Prostate gland (tissue), 2 donors: ENCODE data around the gene HCRT. TPM values are rescaled to one million over a fixed set of nuclear protein-coding genes. Genes with fewer than 3 reads are reported as not detected.
A peak's percentile ranks its signal among the peaks of the same experiment; 100 is the strongest.

Experiments
- DNase-seq: peaks from one replicate; pipeline ENCODE4 v3.0.0-alpha.2; 2019; ENCODE audit warnings: low spot score
- H3K27ac ChIP-seq, 2 donors: fragments of 200-600 bp; sonication (generic); 2 replicates each; pipeline ENCODE4 v1.5.1; 2017 to 2019
- H3K27me3 ChIP-seq: fragments of 200-600 bp; sonication (generic); replicated peaks from 2 replicates; pipeline ENCODE4 v1.5.1; 2019; ENCODE audit not compliant: insufficient read depth
- H3K36me3 ChIP-seq, 2 donors: fragments of 200-600 bp; sonication (generic); 1 replicate in 1 of 2; 2 replicates in 1 of 2; pipeline versions ENCODE4 v1.5.1 to v1.8.1; 2017 to 2019
- H3K4me1 ChIP-seq: fragments of 200-600 bp; sonication (generic); replicated peaks from 2 replicates; pipeline ENCODE4 v1.5.1; 2019
- H3K4me3 ChIP-seq, 2 donors: fragments of 200-600 bp; sonication (generic); 2 replicates each; pipeline ENCODE4 v1.5.1; 2017 to 2019
- H3K9me3 ChIP-seq: fragments of 200-600 bp; sonication (generic); 2 replicates; pipeline ENCODE4 v1.5.1; 2017
- POLR2A ChIP-seq: fragments of 450-650 bp; IDR thresholded peaks from one replicate; pipeline ENCODE4 v1.6.1; 2016; ENCODE audit warnings: antibody characterized with exemption, mild to moderate bottlenecking
- POLR2AphosphoS5 ChIP-seq: sonication (generic); formaldehyde crosslinking; IDR thresholded peaks from one replicate; pipeline ENCODE4 v1.6.1; 2017; ENCODE audit warnings: antibody characterized with exemption
- WGBS: methylation state at CpG from one replicate; pipeline ENCODE4 v1.1.5; 2018; 5-methylcytosine and 5-hydroxymethylcytosine counted together
- intact Hi-C: fragments of 100-400 bp; cut with DNase I; formaldehyde crosslinking; loops from one replicate; pipeline ENCODE4 v1.14.2; 2022
- total RNA-seq, 2 donors: library from RNA; depleted of rRNA; stranded (reverse); fragments of >200 nt; gene quantifications; one replicate each; pipeline ENCODE4 v1.1.0, GENCODE V29; 2016
- TF ChIP-seq, protein P1 (sequence below), 4 experiments: fragments of 200-600 bp in 2 of 4; fragments of 450-650 bp in 2 of 4; sonication (generic) in 2 of 4; IDR thresholded peaks; 1 replicate in 3 of 4; 2 replicates in 1 of 4; pipeline ENCODE4 v1.5.1; 2016 to 2019; ENCODE audit warnings: antibody characterized with exemption in 4 of 4, mild to moderate bottlenecking in 2 of 4, moderate library complexity in 2 of 4

The HCRT gene
- total RNA-seq, 2 donors from 2014 or later = not detected

- intact Hi-C loops = no loop called here
- H3K27ac ChIP-seq = no peak overlapping the region
- no peaks in the 10 kb centered on the region for H3K4me1 ChIP-seq
- peaks cover 0 to 5% of the 10 kb centered on the region in 2 donors for H3K36me3 ChIP-seq
- no peak for DNase-seq
- no peaks in the 10 kb centered on the region for H3K27me3 ChIP-seq
- 67% methylated on average over 4 of the region's 4 CpGs for WGBS
- H3K4me3 ChIP-seq = no peak overlapping the region
- no peaks in the 10 kb centered on the region for H3K9me3 ChIP-seq
- TF ChIP-seq POLR2AphosphoS5 (no peak), POLR2A (no peak)
- TF ChIP-seq, protein P1, sequence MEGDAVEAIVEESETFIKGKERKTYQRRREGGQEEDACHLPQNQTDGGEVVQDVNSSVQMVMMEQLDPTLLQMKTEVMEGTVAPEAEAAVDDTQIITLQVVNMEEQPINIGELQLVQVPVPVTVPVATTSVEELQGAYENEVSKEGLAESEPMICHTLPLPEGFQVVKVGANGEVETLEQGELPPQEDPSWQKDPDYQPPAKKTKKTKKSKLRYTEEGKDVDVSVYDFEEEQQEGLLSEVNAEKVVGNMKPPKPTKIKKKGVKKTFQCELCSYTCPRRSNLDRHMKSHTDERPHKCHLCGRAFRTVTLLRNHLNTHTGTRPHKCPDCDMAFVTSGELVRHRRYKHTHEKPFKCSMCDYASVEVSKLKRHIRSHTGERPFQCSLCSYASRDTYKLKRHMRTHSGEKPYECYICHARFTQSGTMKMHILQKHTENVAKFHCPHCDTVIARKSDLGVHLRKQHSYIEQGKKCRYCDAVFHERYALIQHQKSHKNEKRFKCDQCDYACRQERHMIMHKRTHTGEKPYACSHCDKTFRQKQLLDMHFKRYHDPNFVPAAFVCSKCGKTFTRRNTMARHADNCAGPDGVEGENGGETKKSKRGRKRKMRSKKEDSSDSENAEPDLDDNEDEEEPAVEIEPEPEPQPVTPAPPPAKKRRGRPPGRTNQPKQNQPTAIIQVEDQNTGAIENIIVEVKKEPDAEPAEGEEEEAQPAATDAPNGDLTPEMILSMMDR (IDR thresholded peaks at IDR 0.05) = no peak
These were observed 13.6 kb upstream of the HCRT start for GRCh38 chr17:42198897-42199296.

DNA sequence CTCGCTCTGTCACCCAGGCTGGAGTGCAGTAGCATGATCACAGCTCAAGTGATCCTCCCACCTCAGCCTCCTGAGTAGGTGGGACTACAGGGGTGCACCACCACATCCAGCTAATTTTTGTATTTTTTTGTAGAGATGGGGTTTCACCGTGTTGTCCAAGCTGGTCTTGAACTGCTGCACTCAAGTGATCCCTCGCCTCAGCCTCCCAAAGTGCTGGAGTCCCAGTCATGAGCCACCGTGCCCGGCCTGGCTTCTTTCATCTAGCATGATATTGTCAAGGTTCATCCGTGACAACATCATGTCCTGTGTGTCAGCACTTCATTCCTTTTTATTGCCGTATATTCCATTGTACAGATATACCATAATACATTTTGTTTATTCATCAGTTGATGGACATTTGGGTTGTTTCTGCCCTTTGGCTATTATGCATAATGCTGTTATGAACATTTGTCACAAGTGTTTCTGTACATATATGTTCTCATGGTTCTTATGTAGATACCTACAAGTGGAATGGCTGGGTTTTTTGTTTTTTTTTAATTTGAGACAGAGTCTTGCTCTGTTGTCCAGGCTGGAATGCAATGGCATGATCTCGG is 12.4 kb upstream of the HCRT start:
- intact Hi-C loops = no loop called here
- Histone ChIP-seq H3K36me3 (peaks cover 0 to 5% of the 10 kb centered on the region in 2 donors), H3K27me3 (no peaks in the 10 kb centered on the region), H3K27ac (no peak overlapping the region), H3K4me1 (no peaks in the 10 kb centered on the region), H3K4me3 (no peak overlapping the region), H3K9me3 (no peaks in the 10 kb centered on the region)
- WGBS = 92% methylated on average over 8 of the region's 8 CpGs
- no peak for DNase-seq
- TF ChIP-seq POLR2A (no peak), POLR2AphosphoS5 (no peak)
- TF ChIP-seq, protein P1 (IDR thresholded peaks at IDR 0.05) = no peak

- H3K27me3 ChIP-seq = no peaks in the 10 kb centered on the region
- WGBS = 23% methylated on average over 24 of the region's 24 CpGs
- DNase-seq = peak; percentile 84
- no peaks in the 10 kb centered on the region for H3K9me3 ChIP-seq
- no peaks in the 10 kb centered on the region for H3K36me3 ChIP-seq
- TF ChIP-seq POLR2A = peak; percentile 19
- TF ChIP-seq, protein P1 (IDR thresholded peaks at IDR 0.05) = peak in 2 of 4 experiments; percentile 24 to 38
- peak; percentile 92 for TF ChIP-seq POLR2AphosphoS5
- no peaks in the 10 kb centered on the region for H3K4me1 ChIP-seq
- H3K4me3 ChIP-seq = peak within 1 kb of the TSS; percentile 50 to 77
- intact Hi-C loops = no loop called here
- H3K27ac ChIP-seq = peak within 1 kb of the TSS; percentile 67 to 79
These were observed 9.0 kb upstream of the HCRT start, which contains the start of gene GHDC for GRCh38 chr17:42193969-42194899. TSS of gene GHDC (minus strand) at chr17:42194494. CDS start at chr17:42193581, 913 bp downstream.

GRCh38 chr17:42193216-42193968 is 8.1 kb upstream of the HCRT start:
- Histone ChIP-seq H3K36me3 (no peaks in the 10 kb centered on the region), H3K4me3 (peak overlapping the region; percentile 50 to 77), H3K9me3 (no peaks in the 10 kb centered on the region), H3K27me3 (no peaks in the 10 kb centered on the region), H3K4me1 (no peaks in the 10 kb centered on the region), H3K27ac (peak overlapping the region; percentile 67 to 79)
- DNase-seq = no peak
- TF ChIP-seq, protein P1 (IDR thresholded peaks at IDR 0.05) = no peak
- no peak for TF ChIP-seq POLR2AphosphoS5
- no peak for TF ChIP-seq POLR2A
- intact Hi-C loops = no loop called here
- WGBS = 78% methylated on average over 12 of the region's 12 CpGs
